Neural crest cell (in vitro differentiated cells): ENCODE measurements around the gene HOXD10. TPM values are rescaled to one million over a fixed set of nuclear protein-coding genes. Genes with fewer than 3 reads are reported as not detected.

Experiments used
- DNase-seq: peaks from one replicate; pipeline ENCODE4 v3.0.0; 2021; ENCODE audit warnings: low read depth, mixed read lengths, low spot score
- H3K27ac Mint-ChIP-seq: one replicate; pipeline ENCODE4 v1.8.0; 2021; ENCODE audit warnings: mild to moderate bottlenecking, mixed read lengths; ENCODE audit not compliant: unreplicated experiment
- H3K27me3 Mint-ChIP-seq: 2 replicates; pipeline ENCODE4 v1.8.0; 2021; ENCODE audit warnings: low read depth, mild to moderate bottlenecking, mixed read lengths
- H3K36me3 Mint-ChIP-seq: 2 replicates; pipeline ENCODE4 v1.8.0; 2021; ENCODE audit warnings: low read depth, mild to moderate bottlenecking, mixed read lengths
- H3K4me1 Mint-ChIP-seq: 2 replicates; pipeline ENCODE4 v1.8.0; 2021; ENCODE audit warnings: mixed read lengths
- H3K4me3 Mint-ChIP-seq: one replicate; pipeline ENCODE4 v1.8.0; 2021; ENCODE audit warnings: mild to moderate bottlenecking, mixed read lengths
- H3K9me3 Mint-ChIP-seq: 2 replicates; pipeline ENCODE4 v1.8.0; 2021; ENCODE audit warnings: mixed read lengths
- CTCF ChIP-seq: fragments of 200-600 bp; sonication (generic); conservative IDR thresholded peaks from 2 replicates; pipeline ENCODE4 v1.5.0; 2021; ENCODE audit warnings: antibody characterized with exemption, mild to moderate bottlenecking
- total RNA-seq: library from RNA; stranded (reverse); gene quantifications from 2 replicates; pipeline ENCODE4 v1.2.1, GENCODE V29; 2021

The HOXD10 gene
- total RNA-seq, 1 donor from 2014 or later, result not detected

DNA sequence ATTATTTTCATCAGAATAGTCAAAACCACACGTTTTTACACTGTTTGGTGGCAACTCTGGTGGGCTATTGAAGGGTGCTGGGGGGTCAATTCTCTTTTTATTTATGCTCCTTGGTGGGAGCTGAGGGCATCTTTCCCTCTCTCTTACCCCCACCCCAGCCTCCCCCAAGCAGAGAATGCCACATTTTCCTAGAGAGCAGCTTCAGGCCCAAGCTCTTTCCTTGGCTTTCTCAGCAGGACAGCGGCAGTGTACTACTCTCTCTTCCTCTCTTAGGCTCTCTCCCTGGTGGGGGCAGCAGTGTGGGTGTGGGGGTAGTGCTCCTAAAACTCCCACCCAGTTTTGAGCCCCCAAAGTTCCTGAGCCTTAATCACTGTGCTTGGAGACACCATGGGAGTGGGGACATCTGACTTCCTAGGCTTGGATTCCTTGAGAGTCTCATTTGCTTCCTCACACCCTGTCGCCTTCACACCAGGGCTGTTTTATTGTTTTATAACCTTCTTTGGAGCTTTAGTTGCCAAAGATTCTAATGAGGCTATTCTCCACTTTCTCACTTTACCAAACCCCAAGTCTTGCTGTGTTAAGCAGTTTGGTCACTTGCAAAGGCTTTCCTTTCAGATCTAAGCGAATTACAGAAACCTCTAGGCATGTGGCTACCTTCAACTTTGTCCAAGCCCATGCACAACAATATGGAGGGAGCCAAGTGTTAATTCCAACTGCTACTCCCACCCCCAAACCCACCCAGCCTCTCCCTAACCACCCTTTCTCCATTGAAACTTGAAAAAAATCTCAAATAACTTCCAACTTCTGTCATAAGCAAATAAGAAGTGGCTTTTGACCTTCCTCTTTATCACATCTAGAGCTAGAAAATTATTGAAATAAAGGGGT is 28.7 kb downstream of the HOXD10 start:
- Mint-ChIP-seq H3K9me3 (no peaks in the 10 kb centered on the region), H3K36me3 (no peaks in the 10 kb centered on the region), H3K27me3 (peaks cover 100% of the 10 kb centered on the region), H3K27ac (no peak overlapping the region), H3K4me3 (no peak overlapping the region), H3K4me1 (no peaks in the 10 kb centered on the region)
- no peak for DNase-seq
- TF ChIP-seq CTCF, result no peak

DNA sequence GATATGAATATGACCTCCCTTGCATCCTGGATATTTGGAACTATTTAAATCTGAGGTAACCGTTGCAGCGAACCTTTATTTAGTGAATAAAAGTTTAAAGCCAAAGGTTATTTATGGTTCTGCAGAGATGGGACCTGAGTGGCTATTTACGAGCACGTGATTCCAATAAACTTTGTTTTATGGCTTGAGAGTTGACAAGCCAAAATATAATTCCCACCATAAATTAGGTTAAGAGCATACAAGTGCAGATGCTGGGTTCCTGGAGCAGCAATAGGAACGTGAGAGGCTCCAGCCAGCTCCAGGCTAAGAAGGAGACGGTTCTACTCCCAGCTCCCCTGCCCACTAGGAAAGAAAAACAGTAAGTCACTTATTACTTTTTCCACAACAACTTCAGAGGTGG is 29.5 kb downstream of the HOXD10 start:
- no peak overlapping the region for H3K27ac Mint-ChIP-seq

DNA sequence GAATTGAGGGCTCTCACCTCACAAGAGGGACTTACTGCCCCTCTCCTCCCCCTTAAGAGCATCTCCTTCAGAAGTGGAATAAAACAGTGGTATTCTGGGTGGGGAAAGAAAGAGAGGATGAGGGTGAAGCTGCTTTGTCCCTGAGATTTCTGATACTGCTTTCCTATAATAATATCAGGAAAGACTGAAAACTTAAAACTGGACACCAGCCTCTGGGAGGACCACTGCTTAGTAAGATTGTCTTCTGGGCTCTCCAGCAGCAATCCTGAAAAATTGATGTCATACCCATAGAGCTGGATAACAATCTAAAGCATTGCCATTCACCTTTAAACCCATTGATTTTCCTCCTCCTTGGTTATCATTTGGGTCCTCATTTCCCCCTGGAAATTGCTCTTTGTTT is 30.1 kb downstream of the HOXD10 start:
- TF ChIP-seq CTCF, result no peak
- H3K9me3 Mint-ChIP-seq, result no peaks in the 10 kb centered on the region
- no peaks in the 10 kb centered on the region for H3K36me3 Mint-ChIP-seq
- no peak for DNase-seq
- H3K27ac Mint-ChIP-seq, result no peak overlapping the region
- peaks cover 100% of the 10 kb centered on the region for H3K27me3 Mint-ChIP-seq
- no peak overlapping the region for H3K4me3 Mint-ChIP-seq
- H3K4me1 Mint-ChIP-seq, result no peaks in the 10 kb centered on the region

More for the DNA sequence above, 29.5 kb downstream of the HOXD10 start:
- Mint-ChIP-seq H3K4me1 (no peaks in the 10 kb centered on the region), H3K4me3 (no peak overlapping the region), H3K36me3 (no peaks in the 10 kb centered on the region), H3K27me3 (peaks cover 100% of the 10 kb centered on the region), H3K9me3 (no peaks in the 10 kb centered on the region)
- no peak for TF ChIP-seq CTCF
- no peak for DNase-seq

- Mint-ChIP-seq H3K4me3 (no peak overlapping the region), H3K4me1 (no peaks in the 10 kb centered on the region), H3K27ac (no peak overlapping the region), H3K9me3 (no peaks in the 10 kb centered on the region), H3K36me3 (no peaks in the 10 kb centered on the region), H3K27me3 (peaks cover 99% of the 10 kb centered on the region)
- DNase-seq, result no peak
- TF ChIP-seq CTCF, result no peak
Observed at GRCh38 chr2:176147210-176147799, 30.7 kb downstream of the HOXD10 start.

GRCh38 chr2:176147800-176148496 is 31.4 kb downstream of the HOXD10 start:
- no peaks in the 10 kb centered on the region for H3K36me3 Mint-ChIP-seq
- peaks cover 99% of the 10 kb centered on the region for H3K27me3 Mint-ChIP-seq
- no peak for DNase-seq
- H3K27ac Mint-ChIP-seq, result no peak overlapping the region
- no peak for TF ChIP-seq CTCF
- no peak overlapping the region for H3K4me3 Mint-ChIP-seq
- no peaks in the 10 kb centered on the region for H3K9me3 Mint-ChIP-seq
- H3K4me1 Mint-ChIP-seq, result no peaks in the 10 kb centered on the region
